ENCODE results near the gene ATP1B1. TPM values are rescaled to one million over a fixed set of nuclear protein-coding genes. Genes with fewer than 3 reads are reported as not detected.

The ATP1B1 gene
- total RNA-seq, 2 donors from 2014 or later, result 3.5 to 13.5 TPM

- Mint-ChIP-seq H3K27ac (no peak overlapping the region), H3K36me3 (no peaks in the 10 kb centered on the region), H3K9me3 (peaks cover 3 to 4% of the 10 kb centered on the region in 2 donors)
- ATAC-seq (no peak), DNase-seq (ENCODE audit: low spot score in 2 of 2) (no peak)
Measured at GRCh38 chr1:169180174-169180573, 73.7 kb downstream of the ATP1B1 start.
